ENCODE data around the gene HOXB1. TPM values are rescaled to one million over a fixed set of nuclear protein-coding genes. Genes with fewer than 3 reads are reported as not detected.

HOXB1 gene
- total RNA-seq, 6 donors from 2014 or later: not detected

DNA sequence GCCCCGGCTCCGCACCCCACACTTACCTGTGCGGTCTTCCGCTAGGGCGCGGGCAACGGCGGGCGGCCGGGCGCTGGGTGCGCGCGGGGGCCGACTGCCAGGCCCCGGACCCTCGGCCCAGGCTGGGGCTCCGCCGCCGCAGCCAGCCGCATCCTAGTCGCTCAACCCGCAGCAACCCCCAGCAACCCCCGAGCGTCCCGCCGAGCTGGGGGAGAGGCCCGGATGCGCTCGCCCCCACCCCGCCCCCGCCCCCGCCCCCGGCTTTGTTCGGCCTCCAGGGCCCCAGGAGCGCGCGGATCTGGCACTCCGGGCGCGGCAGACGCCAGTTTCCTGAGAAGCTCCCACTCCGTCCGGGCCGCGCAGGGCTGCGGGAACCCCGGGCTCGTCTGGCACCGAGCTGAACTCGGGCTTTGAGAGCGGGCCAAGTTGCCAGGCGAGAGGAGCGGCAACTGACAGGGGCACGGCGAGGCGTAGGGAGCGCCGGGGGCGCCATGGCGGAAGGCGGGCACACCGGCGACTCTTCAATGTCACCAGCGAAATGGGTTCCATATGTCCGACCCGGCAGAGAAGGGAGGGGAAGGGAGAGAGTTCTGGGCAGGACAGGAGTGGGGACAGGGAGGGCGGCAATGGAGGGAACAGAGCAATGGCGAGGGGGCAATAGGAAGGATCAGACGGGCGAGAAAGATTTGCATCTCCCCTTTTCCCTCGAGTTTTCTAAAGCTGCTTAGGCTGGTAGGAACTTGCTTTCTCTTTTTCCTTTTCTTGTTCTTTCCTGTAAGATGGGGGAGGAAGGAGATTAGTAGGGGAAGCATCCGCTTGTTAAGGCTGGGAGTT is 33.6 kb upstream of the HOXB1 start:
- DNase-seq: peak in 1 of 2 donors; percentile 86
- TF ChIP-seq EP300 (IDR thresholded peaks at IDR 0.05) (no peak), POLR2AphosphoS5 (IDR thresholded peaks at IDR 0.05) (no peak), POLR2A (IDR thresholded peaks at IDR 0.05) (no peak), CTCF (IDR thresholded peaks at IDR 0.05) (no peak)
- 11 to 20% methylated on average over 23 to 39 of the region's 73 CpGs for WGBS, 2 donors
- Histone ChIP-seq H3K36me3 (no peaks in the 10 kb centered on the region), H3K4me3 (peak overlapping the region; percentile 6 to 30 (median 20)), H3K9me3 (no peaks in the 10 kb centered on the region), H3K4me1 (peaks cover 9 to 17% (median 13%) of the 10 kb centered on the region in 4 donors), H3K27me3 (peaks cover 0 to 23% (median 4%) of the 10 kb centered on the region in 4 donors), H3K27ac (peak overlapping the region; percentile 56 to 83 (median 64))
- ATAC-seq (ENCODE audit: low FRiP score in 2 of 2): peak in 1 of 2 donors; percentile 39

DNA sequence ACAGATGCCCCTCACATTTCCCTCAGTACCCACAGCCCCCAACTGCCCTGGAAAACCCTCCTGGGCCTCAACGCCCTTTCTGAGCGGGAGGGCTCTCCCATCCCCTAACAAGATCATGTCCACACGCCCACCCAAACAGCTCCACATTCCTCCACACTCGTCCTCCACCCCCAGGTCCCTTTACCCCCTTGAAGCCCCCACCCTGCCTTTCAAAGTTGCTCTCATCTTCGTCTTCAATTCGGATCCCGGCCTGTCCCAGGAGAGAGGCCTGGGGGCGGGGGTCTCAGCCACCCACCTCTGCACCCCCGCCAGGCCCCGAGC is 33.0 kb upstream of the HOXB1 start:
- peak overlapping the region in 3 of 4 donors; percentile 17 to 30 (median 23) for H3K4me3 ChIP-seq
- peaks cover 9 to 17% (median 13%) of the 10 kb centered on the region in 4 donors for H3K4me1 ChIP-seq
- no peaks in the 10 kb centered on the region for H3K36me3 ChIP-seq
- H3K27ac ChIP-seq: peak overlapping the region; percentile 56 to 83 (median 64)
- TF ChIP-seq EP300 (IDR thresholded peaks at IDR 0.05): no peak
- TF ChIP-seq CTCF (IDR thresholded peaks at IDR 0.05): no peak
- TF ChIP-seq POLR2A (IDR thresholded peaks at IDR 0.05): no peak
- TF ChIP-seq POLR2AphosphoS5 (IDR thresholded peaks at IDR 0.05): no peak
- no peaks in the 10 kb centered on the region for H3K9me3 ChIP-seq
- WGBS, 2 donors: 40 to 43% methylated on average over 8 to 10 of the region's 10 CpGs
- DNase-seq: no peak
- peaks cover 0 to 21% (median 4%) of the 10 kb centered on the region in 4 donors for H3K27me3 ChIP-seq
- ATAC-seq (ENCODE audit: low FRiP score in 2 of 2): no peak

DNA sequence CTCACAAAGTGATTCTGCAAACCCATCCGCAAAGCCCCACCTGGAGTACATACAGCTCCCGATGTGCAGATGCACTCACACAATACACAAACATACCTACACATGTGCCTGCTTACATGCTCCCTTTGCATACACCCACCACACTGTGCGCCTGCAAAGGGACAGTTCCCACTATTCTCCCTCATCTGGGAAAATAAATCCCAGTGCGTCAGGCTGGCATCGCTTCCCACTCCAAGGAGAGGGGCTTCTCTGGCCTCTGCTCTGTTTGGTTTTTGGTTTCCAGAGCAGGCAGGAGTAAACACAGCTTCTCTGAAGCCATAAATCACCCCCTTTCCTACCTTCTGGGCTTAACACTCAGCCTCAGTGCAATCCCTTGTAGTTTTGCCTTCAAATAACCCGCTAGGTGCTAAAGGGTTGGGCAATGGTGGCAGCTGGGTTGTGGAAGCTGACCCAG is 32.6 kb upstream of the HOXB1 start:
- DNase-seq (no peak), ATAC-seq (ENCODE audit: low FRiP score in 2 of 2) (no peak)
- peaks cover 9 to 17% (median 13%) of the 10 kb centered on the region in 4 donors for H3K4me1 ChIP-seq
- H3K27ac ChIP-seq: peak overlapping the region; percentile 56 to 83 (median 64)
- H3K36me3 ChIP-seq: no peaks in the 10 kb centered on the region
- peaks cover 0 to 17% (median 4%) of the 10 kb centered on the region in 4 donors for H3K27me3 ChIP-seq
- H3K4me3 ChIP-seq: peak overlapping the region in 2 of 4 donors; percentile 23 to 30
- no peaks in the 10 kb centered on the region for H3K9me3 ChIP-seq
- WGBS, 2 donors: 63 to 74% methylated on average over 5 to 6 of the region's 6 CpGs
- TF ChIP-seq EP300 (IDR thresholded peaks at IDR 0.05) (no peak), CTCF (IDR thresholded peaks at IDR 0.05) (no peak)

GRCh38 chr17:48562934-48563333 is 32.1 kb upstream of the HOXB1 start:
- peaks cover 0 to 15% (median 4%) of the 10 kb centered on the region in 4 donors for H3K27me3 ChIP-seq
- no peak overlapping the region for H3K4me3 ChIP-seq
- WGBS, 2 donors: 42 to 47% methylated on average over 5 of the region's 5 CpGs
- H3K36me3 ChIP-seq: no peaks in the 10 kb centered on the region
- DNase-seq (no peak), ATAC-seq (ENCODE audit: low FRiP score in 2 of 2) (no peak)
- no peaks in the 10 kb centered on the region for H3K9me3 ChIP-seq
- peaks cover 9 to 15% (median 12%) of the 10 kb centered on the region in 4 donors for H3K4me1 ChIP-seq
- H3K27ac ChIP-seq: peak overlapping the region in 3 of 4 donors; percentile 22 to 83 (median 69)
- TF ChIP-seq CTCF (IDR thresholded peaks at IDR 0.05) (no peak), POLR2AphosphoS5 (IDR thresholded peaks at IDR 0.05) (no peak), EP300 (IDR thresholded peaks at IDR 0.05) (no peak)

Data from upper lobe of left lung (tissue), 6 donors.